ENCODE results near the gene KRTAP29-1.
"Not testable (repeated sequence)": the region's sequence is repeated elsewhere in the genome, so short reads cannot be mapped to it uniquely, and the experiment has no call there.

KRTAP29-1 gene

GRCh38 chr17:41284546-41284945 lies 18.1 kb downstream of the KRTAP29-1 start:
- H3K4me3 ChIP-seq, result no peak overlapping the region
- intact Hi-C loops (cut with DNase I; ENCODE audit: low total_unique reads), result no loop called here
- no peaks in the 10 kb centered on the region for H3K9me3 ChIP-seq
- H3K36me3 ChIP-seq, result no peaks in the 10 kb centered on the region
- H3K4me1 ChIP-seq, result no peaks in the 10 kb centered on the region
- DNase-seq, result no peak
- TF ChIP-seq CTCF (IDR thresholded peaks at IDR 0.05), result no peak
- H3K27ac ChIP-seq, result no peak overlapping the region
- H3K27me3 ChIP-seq, result peaks cover 0 to 3% of the 10 kb centered on the region in 2 donors

GRCh38 chr17:41284043-41284442 lies 18.6 kb downstream of the KRTAP29-1 start:
- Histone ChIP-seq H3K36me3 (no peaks in the 10 kb centered on the region), H3K9me3 (no peaks in the 10 kb centered on the region), H3K4me1 (no peaks in the 10 kb centered on the region), H3K27ac (no peak overlapping the region), H3K27me3 (peaks cover 0 to 3% of the 10 kb centered on the region in 2 donors), H3K4me3 (no peak overlapping the region)
- TF ChIP-seq CTCF (IDR thresholded peaks at IDR 0.05), result no peak
- no peak for DNase-seq
- intact Hi-C loops (cut with DNase I; ENCODE audit: low total_unique reads), result no loop called here

- Histone ChIP-seq H3K36me3 (no peaks in the 10 kb centered on the region), H3K9me3 (no peaks in the 10 kb centered on the region), H3K27ac (no peak overlapping the region), H3K4me3 (no peak overlapping the region), H3K27me3 (peaks cover 0 to 3% of the 10 kb centered on the region in 2 donors), H3K4me1 (no peaks in the 10 kb centered on the region)
- TF ChIP-seq CTCF (IDR thresholded peaks at IDR 0.05), result no peak
- no peak for DNase-seq
- intact Hi-C loops (cut with DNase I; ENCODE audit: low total_unique reads), result no loop called here
Observed at GRCh38 chr17:41278176-41278955, 24.3 kb downstream of the KRTAP29-1 start.

- H3K27ac ChIP-seq; H3K9me3 ChIP-seq; H3K27me3 ChIP-seq; H3K4me3 ChIP-seq; H3K4me1 ChIP-seq; intact Hi-C loops (cut with DNase I; ENCODE audit: low total_unique reads); H3K36me3 ChIP-seq; DNase-seq: not testable (repeated sequence)
Observed at GRCh38 chr17:41275648-41276190, 26.9 kb downstream of the KRTAP29-1 start, which contains the start of gene KRTAP9-7. KRTAP9-7 (plus strand) TSS chr17:41275698; CDS start chr17:41275698, 0 bp downstream.

- intact Hi-C loops (cut with DNase I; ENCODE audit: low total_unique reads), result no loop called here
- TF ChIP-seq CTCF (IDR thresholded peaks at IDR 0.05), result no peak
Observed at GRCh38 chr17:41271858-41272257, 30.8 kb downstream of the KRTAP29-1 start.

GRCh38 chr17:41271323-41271722 lies 31.3 kb downstream of the KRTAP29-1 start:
- H3K4me3 ChIP-seq; H3K36me3 ChIP-seq; H3K4me1 ChIP-seq; DNase-seq; intact Hi-C loops (cut with DNase I; ENCODE audit: low total_unique reads); H3K27me3 ChIP-seq; H3K9me3 ChIP-seq; H3K27ac ChIP-seq: not testable (repeated sequence)

More at GRCh38 chr17:41271858-41272257, 30.8 kb downstream of the KRTAP29-1 start:
- H3K4me3 ChIP-seq, result no peak overlapping the region
- no peaks in the 10 kb centered on the region for H3K4me1 ChIP-seq
- no peaks in the 10 kb centered on the region for H3K36me3 ChIP-seq
- H3K9me3 ChIP-seq, result no peaks in the 10 kb centered on the region
- DNase-seq, result no peak
- H3K27me3 ChIP-seq, result no peaks in the 10 kb centered on the region
- H3K27ac ChIP-seq, result no peak overlapping the region

Measured in tibial artery (tissue), 4 donors.